CMK (cell line): ENCODE data around the gene SHKBP1.
"Not testable (repeated sequence)": the region's sequence is repeated elsewhere in the genome, so short reads cannot be mapped to it uniquely, and the experiment has no call there.

ENCODE experiments used
- DNase-seq: peaks from one replicate; pipeline ENCODE4 v3.0.0-alpha.2; 2010; ENCODE audit warnings: low read depth

Gene SHKBP1, protein sequence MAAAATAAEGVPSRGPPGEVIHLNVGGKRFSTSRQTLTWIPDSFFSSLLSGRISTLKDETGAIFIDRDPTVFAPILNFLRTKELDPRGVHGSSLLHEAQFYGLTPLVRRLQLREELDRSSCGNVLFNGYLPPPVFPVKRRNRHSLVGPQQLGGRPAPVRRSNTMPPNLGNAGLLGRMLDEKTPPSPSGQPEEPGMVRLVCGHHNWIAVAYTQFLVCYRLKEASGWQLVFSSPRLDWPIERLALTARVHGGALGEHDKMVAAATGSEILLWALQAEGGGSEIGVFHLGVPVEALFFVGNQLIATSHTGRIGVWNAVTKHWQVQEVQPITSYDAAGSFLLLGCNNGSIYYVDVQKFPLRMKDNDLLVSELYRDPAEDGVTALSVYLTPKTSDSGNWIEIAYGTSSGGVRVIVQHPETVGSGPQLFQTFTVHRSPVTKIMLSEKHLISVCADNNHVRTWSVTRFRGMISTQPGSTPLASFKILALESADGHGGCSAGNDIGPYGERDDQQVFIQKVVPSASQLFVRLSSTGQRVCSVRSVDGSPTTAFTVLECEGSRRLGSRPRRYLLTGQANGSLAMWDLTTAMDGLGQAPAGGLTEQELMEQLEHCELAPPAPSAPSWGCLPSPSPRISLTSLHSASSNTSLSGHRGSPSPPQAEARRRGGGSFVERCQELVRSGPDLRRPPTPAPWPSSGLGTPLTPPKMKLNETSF

DNA sequence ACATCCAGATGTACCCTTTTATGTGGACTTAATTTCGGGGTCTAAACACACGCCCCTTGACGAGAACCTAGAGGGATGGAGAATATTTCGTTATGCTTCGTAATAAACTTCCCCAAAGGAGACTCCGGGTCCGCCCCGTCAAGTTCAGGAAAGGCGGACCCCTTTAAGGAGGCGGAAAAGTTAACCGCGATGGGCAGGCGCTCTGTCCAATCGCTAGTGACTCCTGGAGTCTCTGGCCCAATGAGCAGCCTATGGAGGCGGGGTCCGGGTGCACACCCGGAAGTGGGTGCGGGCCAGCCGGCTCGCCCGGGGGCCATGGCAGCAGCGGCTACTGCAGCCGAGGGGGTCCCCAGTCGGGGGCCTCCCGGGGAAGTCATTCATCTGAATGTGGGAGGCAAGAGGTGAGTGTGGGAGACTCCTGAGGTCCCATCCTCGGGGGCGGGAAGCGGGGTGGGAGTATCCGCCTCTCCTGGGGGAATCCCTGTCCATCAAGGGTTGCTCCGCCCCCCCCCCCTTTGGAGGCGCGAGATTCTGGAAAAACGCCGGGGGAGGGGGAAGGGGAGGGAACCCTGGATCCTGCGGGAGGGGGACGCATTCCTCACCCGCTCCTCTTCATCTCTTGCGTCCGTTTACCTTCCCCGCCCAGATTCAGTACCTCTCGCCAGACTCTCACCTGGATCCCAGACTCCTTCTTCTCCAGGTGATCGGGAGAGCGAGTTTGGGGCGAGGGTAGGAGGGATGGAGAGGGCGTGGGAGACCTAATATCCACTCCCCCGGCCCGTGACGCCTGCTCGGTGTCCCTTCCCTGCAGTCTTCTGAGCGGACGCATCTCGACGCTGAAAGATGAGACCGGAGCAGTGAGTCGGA lies at the start of gene SHKBP1:
TSS of gene SHKBP1 (plus strand) at position 289 of the 867 bp plus-strand sequence. CDS start at position 316, 27 bp downstream.
- DNase-seq, result peak; percentile 91

DNA sequence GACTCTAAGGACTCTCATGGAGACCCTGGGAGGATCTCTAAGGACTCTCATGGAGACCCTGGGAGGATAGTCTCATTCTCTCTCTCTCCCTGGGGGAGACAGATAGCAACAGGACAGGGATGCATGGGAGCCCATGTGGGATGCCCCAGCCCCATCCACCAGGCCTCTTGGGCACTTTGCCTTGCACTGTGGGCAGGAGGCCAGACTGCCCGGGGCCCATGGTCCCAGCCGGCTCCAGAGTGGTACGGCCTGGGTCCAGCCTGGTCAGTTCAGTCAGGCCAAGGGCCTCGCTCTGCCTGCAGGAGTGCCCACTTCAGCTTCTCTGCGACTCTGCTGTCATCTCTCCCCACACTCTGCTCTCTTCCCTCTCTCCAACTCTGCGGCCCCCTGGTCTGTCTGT lies 48.6 kb upstream of the SHKBP1 start:
- no peak for DNase-seq

DNA sequence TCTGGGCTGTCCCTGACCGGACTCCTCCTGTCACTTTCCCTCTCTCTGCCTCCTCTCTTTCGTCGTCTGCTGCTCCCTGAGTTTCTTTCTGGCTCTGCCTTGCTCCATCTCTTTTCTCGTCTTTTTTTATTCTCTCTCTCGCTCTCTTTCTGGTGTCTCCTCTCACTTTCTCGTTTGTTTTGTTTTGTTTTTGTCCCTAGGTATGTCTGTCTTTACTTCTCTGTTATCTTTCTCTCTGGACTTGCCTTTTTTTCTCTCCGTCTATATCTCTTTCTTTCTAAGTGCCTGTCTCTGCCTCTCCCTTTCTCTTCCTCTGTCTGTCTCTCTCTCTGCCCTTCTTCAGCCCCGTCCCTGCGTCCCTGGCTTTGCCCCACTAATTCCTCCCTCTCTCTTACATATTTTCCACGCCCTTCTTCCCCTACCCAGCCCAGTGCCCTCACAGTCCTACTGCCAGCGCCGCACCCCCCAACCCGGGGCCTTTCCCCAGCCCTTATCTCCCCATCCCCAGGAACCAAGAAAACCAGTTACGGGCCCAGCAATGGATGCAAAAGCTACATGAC lies 48.1 kb upstream of the SHKBP1 start:
- no peak for DNase-seq

DNA sequence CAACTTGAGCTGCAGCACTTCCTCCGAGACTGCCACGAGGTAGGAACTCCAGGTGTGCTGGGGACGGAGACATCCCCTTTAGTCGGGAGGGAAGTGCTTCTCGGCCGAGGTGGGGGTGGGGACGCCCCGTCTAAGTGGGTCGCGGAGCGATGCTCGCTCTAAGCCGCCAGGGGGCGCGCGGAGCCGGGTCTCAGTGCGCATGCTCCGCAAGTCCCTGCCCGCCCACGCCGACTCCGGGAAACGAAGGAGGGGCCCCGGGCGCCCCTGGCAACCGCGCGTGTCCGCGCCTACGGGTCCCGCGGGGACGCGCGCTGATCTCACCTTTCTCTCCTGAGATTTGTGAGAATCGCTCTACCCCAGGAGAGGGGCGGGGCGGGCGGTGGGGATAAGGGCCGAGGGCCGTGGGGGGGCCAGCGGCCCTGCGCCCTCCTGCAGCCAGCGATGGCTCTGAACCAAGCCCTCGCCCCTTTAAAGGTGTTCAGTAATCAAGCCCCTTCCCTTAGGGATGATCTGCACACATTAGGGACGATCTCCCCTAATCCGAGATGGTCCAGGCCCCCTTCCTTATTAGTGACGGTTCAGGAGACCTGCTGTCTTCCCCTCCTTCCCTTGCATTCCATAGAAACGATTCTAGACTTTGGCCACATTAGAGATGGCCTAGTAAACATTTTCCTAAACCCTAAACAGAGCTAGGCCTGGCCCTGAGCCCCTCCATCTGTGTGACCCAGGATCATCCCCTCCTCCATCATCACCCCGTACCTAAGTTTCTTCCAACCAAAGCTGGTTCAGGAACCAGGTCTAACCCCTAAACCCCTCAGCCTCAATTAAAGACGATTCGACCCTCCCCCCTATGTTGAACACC lies 47.3 kb upstream of the SHKBP1 start:
- DNase-seq, result peak; percentile 59

DNA sequence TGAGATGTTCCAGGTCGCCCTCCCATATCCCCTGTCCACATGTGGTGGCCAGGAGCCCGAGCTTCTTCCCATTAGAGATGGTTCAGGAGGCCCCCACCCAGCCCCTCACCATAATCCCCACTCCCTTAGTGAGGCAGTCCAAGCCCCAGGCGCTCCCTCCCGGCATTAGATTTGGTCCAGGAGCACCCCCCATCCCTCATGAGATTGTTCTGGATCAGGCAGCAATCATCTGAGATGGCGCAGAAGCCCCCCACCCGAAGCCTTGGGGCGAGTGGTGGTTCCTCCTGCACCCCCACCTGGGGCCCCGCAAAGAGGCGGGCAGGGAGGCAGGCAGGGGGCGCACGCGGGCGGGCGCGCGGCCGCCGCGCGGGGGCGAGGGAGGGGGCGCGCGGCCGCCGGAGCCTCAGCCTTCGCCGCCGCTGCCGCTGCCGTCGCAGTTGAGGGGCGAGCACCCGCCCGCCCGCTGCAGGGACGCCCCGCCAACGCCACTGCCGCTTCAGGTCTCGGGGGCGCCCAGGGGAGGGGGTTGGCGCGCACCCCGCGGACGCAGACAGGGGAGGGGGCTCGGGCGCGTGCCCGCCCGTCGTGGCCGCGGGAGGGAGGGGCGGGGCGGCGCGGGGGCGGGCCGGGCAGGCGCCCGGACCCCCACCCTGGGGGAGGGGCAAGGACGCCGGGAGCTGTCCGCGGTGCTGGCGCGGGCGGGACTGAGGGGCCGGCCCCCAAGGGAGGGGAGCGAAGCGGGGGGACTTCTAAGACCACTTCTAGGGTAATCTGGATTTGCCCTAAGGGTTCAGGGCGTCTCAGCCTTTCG lies 46.4 kb upstream of the SHKBP1 start:
- DNase-seq, result no peak

DNA sequence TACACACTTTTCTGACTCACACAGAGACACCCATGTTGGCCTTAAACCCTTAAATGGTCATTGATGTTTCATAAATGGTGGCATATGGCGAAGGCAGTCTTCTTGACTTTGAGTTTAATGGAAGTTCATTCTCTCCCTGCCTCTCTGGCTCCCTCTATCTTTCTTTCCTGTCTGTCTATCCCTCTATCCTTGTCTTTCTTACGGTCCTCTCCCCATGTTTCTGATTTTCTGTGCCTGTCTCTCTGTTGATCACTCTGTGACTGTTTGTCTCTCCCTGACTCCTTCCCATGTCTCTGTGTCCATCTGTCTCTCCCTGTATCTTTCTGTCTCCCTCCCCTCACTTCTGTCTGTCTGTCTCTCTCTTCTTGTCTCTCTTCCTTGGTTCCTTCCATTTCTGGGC lies 43.2 kb upstream of the SHKBP1 start:
- no peak for DNase-seq

DNA sequence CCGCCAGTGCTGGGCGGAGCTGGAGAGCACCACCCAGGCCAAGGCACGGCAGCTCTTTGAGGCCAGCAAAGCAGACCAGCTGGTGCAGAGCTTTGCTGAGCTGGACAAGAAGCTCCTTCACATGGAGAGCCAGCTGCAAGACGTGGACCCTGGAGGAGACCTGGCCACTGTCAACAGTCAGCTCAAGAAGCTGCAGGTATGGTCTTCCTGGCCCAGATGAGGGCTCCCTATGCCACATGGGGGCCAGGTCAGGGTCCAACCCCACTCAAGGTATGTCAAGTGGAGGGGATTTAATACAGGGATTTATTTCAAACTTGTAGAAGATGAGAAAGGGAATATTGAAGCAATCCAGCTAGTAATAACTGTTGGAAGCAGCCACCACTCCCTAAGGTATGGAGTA lies 42.5 kb upstream of the SHKBP1 start:
- DNase-seq, result no peak

DNA sequence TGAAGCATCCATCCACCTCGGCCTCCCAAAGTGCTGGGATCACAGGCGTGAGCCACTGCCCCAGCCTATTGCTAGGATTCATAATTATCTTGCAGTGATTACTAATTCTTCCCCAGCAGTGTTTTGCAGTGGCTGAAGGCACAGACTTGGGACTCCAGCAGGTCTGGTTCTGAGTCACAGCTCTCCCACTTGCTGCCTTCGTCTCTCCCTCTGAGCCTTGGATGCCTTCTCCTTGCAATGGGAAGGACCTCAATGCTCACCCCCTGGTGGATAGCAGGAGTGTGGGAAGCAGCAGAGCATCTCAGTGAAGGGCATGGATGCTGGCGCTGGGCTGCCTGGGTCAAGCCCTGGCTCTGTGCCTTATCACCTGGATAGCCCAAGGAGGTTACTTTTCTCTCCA lies 37.6 kb upstream of the SHKBP1 start:
- DNase-seq, result no peak

DNA sequence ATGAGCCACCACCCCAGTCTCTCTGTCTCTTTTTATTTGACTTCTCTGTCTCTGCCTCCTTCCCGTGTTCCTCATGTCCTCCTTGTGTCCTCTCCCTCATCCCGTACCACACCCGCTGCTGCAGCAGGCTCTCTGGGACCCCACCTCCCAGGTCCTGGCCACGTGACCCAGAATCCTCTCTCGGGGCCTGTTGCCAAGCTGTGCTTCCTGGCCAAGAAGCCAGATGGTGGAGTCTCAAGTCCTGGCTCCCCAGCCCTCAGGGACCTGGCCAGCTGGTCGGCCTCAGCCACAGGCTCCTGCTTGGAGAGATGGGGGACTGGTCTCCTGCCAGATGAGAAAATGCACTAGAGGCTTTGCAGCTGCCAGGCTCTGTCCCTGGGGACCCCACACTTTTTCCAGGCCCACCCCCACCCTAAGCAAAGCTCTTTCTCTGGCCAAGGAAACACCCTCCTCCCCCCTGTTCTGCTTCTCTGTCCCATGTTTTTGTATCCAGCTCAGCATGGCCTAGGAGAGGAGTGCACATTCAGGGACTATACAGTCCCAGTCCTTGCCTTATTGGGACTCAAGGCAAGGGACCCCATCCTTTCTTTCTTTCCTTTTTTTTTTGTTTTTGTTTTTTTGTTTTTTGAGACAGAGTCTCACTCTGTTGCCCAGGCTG lies 34.3 kb upstream of the SHKBP1 start:
- DNase-seq, result no peak

DNA sequence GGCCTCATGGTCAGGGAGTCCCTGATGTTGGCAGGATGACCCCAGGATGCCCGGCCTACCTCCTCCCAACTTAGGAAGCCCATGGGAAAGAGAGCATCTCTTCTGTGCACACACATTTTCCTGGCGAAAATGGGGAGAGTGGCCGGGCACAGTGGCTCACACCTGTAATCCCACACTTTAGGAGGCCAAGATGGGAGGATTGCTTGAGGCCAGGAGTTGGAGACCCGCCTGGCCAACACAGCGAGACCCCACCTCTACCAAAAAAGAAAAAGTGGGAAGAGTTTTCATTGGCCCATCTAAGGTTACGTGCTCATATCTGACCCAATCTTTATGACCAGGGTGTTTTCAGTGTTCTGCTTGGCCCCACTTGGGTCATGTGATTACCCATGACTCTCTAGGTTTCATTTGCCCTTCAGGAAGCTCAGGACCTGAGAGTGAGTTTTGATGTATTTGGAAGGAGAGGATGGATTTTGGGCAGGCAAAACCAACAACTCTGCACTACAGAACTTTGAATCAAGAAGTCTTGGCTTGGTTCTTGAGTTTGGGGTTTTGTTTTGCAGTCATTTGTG lies 33.6 kb upstream of the SHKBP1 start:
- DNase-seq, result no peak

DNA sequence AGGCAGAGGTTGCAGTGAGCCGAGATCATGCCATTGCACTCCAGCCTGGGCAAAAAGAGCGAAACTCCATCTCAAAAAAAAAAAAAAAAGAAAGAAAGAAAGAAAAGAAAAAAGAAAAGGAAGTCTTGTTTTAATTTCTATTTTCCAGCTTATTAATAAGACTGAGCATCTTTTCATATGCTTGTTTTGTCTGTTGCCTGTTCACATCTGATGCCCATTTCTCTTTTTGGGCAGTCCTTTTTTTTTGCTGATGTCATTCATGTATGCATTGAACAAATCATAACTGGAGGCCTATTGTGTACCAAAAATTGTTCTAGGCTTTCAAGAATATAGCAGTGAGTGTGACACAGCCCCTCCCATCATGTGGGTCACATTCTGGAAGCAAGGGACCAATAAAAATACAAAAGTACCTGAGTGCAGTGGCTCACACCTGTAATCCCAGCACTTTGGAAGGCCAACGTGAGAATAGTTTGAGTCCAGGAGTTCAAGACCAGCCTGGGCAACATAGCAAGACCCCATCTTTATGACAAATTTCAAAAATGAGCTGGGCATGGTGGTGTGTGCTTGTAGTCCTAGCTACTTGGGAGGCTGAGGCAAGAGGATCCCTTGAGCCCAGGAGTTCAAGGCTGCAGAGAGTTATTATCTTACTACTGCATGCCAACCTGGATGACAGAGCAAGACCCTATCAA lies 30.4 kb upstream of the SHKBP1 start:
- DNase-seq, result not testable (repeated sequence)

DNA sequence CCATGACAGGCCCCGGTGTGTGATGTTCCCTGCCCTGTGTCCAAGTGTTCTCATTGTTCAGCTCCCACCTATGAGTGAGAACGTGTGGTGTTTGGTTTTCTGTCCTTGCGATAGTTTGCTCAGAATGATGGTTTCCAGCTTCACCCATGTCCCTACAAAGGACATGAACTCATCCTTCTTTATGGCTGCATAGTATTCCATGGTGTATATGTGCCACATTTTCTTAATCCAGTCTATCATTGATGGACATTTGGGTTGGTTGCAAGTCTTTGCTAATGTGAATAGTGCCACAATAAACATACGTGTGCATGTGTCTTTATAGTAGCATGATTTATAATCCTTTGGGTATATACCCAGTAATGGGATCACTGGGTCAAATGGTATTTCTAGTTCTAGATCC lies 29.5 kb upstream of the SHKBP1 start:
- not testable (repeated sequence) for DNase-seq

DNA sequence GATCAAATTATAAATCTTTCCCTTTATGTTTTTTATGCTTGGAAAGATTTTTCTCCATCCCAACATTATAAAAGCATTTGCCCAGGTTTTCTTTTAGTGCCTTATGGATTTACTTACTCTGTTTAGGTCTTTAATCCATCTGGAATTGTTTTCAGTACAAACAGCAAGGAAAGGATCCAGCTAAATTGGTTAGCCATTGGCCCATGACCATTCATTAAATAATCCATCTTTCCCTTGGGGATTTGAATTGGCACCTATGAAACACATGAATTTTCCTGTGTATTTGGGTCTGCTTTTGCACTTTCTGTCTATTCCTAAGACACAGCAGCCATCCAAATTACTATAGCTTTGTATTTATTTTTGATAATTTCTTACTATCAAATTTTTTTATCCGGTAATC lies 28.8 kb upstream of the SHKBP1 start:
- DNase-seq, result no peak

DNA sequence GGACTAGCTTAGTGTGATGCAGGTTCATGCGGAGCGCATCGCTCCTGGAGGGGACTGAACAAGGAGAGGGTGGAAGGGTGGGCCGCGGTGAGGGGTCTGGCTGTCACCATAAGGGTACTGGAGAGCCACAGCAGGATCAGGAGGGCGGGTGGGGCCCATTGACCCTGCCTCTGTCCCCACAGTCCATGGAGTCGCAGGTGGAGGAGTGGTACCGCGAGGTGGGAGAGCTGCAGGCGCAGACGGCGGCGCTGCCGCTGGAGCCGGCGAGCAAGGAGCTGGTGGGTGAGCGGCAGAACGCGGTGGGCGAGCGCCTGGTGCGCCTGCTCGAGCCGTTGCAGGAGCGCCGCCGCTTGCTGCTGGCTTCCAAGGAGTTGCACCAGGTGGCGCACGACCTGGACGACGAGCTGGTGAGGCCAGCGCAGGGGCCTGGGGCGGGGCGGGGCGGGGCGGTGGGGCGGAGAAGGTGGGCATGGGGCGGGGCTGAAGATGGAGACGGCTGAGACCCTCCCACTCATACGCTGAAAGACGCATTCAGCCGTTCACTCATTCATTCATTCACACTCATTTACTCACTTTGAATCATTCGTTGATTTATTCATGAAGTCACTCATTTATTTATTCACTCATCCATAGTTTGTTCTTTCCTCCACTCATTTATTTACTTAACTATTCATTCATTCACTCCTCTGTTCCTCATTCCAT lies 27.5 kb upstream of the SHKBP1 start:
- DNase-seq, result no peak

DNA sequence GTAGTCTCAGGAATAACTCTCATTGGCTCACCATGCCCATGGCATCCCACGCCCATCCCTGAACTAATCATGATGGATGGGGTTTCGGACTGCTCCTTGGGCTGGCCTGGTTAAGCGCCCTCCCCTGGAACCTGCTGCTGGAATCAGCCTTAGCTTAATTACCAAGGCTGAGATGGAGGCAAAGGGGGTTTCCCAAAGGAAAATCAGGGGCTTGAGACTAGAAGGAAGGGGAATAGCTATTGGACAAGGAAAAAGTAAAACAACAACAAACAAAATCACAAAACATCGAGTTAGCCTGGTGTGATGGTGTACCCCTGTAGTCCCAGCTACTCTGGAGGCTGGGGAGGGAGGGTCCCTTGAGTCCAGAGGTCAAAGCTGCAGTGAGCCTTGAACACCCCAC lies 25.7 kb upstream of the SHKBP1 start:
- no peak for DNase-seq

DNA sequence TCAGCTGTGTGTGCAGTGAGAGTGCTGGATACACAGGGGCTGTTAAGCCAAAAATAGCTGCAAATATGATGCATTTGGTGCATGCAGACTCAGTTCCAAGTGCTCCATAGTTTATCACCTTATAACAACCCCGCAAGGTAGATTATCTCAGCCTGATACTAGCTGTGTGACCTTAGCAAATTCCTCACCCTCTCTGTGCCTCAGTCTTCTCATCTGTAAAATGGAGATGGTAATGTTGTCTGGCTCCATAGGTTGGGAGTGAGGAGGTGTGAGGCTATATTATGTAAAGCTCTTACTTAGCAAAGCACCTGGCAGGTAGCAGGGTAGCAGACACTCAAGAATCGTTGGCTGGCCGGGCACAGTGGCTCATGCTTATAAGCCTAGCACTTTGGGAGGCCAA lies 23.8 kb upstream of the SHKBP1 start:
- DNase-seq, result no peak

DNA sequence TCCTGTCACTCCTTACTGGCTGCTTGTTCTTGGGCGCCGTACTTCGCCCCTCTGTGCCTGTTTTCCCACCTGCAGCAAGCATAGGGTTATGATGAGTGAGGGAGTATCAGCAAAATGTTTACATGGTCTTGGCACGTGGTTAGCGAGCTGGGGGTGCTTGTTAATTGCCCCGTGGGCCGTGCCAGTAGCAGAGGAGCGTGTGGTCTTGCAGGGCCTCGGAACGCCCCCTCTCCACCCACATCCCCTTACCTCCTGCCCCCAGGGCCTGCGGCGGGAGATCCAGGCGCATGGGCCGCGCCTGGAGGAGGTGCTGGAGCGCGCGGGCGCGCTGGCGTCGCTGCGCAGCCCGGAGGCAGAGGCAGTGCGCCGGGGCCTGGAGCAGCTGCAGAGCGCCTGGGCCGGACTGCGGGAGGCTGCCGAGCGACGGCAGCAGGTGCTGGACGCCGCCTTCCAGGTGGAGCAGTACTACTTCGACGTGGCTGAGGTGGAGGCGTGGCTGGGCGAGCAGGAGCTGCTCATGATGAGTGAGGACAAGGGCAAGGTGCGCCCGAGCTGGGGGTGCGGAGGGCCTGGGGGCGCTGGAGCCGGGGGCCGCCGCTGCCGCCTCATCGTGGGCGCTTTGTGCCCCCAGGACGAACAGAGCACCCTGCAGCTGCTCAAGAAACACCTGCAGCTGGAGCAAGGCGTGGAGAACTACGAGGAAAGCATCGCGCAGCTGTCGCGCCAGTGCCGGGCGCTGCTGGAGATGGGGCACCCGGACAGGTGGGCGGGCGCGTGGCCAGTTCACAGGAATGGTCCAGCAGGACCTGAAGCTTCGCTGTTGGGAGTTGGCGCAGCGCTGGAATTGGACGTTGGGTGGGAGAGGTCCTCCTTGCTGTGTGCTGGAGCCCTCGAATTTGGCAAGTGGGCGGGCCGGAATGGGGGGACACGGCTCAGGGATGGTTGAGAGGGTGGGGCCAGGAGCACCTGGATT lies 22.5 kb upstream of the SHKBP1 start:
- DNase-seq, result no peak
